A204.1 (cell line): Measurements from ENCODE around the gene PRDM1.

ENCODE experiments used
- FAIRE-seq: peaks from 2 replicates; lab custom pipeline; 2012; peaks lifted over from hg19 to GRCh38; lab: Jason Lieb, UNC

PRDM1 gene

GRCh38 chr6:106085984-106086813 is at the start of gene PRDM1:
Gene PRDM1, plus strand, starts transcription at chr6:106086336. Its CDS starts 218 bp downstream, at chr6:106086554.
- FAIRE-seq = no peak

GRCh38 chr6:106037060-106037459 is 49.1 kb upstream of the PRDM1 start:
- FAIRE-seq = no peak

- FAIRE-seq = no peak
Observed at GRCh38 chr6:106039897-106040592, 46.1 kb upstream of the PRDM1 start.

- FAIRE-seq = no peak
Observed at GRCh38 chr6:106044151-106044550, 42.0 kb upstream of the PRDM1 start.

GRCh38 chr6:106045077-106045476 is 41.1 kb upstream of the PRDM1 start:
- no peak for FAIRE-seq

- FAIRE-seq = no peak
Observed at GRCh38 chr6:106046116-106046853, 39.9 kb upstream of the PRDM1 start.

GRCh38 chr6:106046854-106047200 is 39.3 kb upstream of the PRDM1 start:
- no peak for FAIRE-seq

GRCh38 chr6:106048336-106048735 is 37.8 kb upstream of the PRDM1 start:
- no peak for FAIRE-seq

- no peak for FAIRE-seq
Observed at GRCh38 chr6:106050538-106050937, 35.6 kb upstream of the PRDM1 start.

- FAIRE-seq = no peak
Observed at GRCh38 chr6:106051226-106051625, 34.9 kb upstream of the PRDM1 start.

GRCh38 chr6:106053484-106054205 is 32.5 kb upstream of the PRDM1 start:
- FAIRE-seq = no peak

- FAIRE-seq = no peak
Observed at GRCh38 chr6:106055489-106055888, 30.6 kb upstream of the PRDM1 start.

- FAIRE-seq = no peak
Observed at GRCh38 chr6:106056060-106056745, 29.9 kb upstream of the PRDM1 start.

- no peak for FAIRE-seq
Observed at GRCh38 chr6:106056746-106057390, 29.3 kb upstream of the PRDM1 start.

GRCh38 chr6:106059331-106059730 is 26.8 kb upstream of the PRDM1 start:
- no peak for FAIRE-seq

- no peak for FAIRE-seq
Observed at GRCh38 chr6:106060167-106060566, 26.0 kb upstream of the PRDM1 start.

- no peak for FAIRE-seq
Observed at GRCh38 chr6:106063448-106063850, 22.7 kb upstream of the PRDM1 start.

GRCh38 chr6:106064142-106064541 is 22.0 kb upstream of the PRDM1 start:
- no peak for FAIRE-seq

- FAIRE-seq = no peak
Observed at GRCh38 chr6:106064756-106065155, 21.4 kb upstream of the PRDM1 start.

GRCh38 chr6:106066989-106067388 is 19.1 kb upstream of the PRDM1 start:
- no peak for FAIRE-seq

GRCh38 chr6:106069478-106069877 is 16.7 kb upstream of the PRDM1 start:
- FAIRE-seq = no peak
